RPMI7951 (cell line): ENCODE results near the gene PTP4A1. TPM values are rescaled to one million over a fixed set of nuclear protein-coding genes. Genes with fewer than 3 reads are reported as not detected.

Source experiments
- DNase-seq: peaks from one replicate; pipeline ENCODE4 v3.0.0-alpha.2; 2012; ENCODE audit warnings: low read depth
- total RNA-seq: library from RNA; depleted of rRNA; stranded (reverse); fragments of >200 nt; shearing (Covaris generic); gene quantifications from 2 replicates; pipeline ENCODE4 v1.2.3, GENCODE V29; 2014

Gene PTP4A1
- total RNA-seq, 1 experiment from 2014 or later, result 15.1 TPM

DNA sequence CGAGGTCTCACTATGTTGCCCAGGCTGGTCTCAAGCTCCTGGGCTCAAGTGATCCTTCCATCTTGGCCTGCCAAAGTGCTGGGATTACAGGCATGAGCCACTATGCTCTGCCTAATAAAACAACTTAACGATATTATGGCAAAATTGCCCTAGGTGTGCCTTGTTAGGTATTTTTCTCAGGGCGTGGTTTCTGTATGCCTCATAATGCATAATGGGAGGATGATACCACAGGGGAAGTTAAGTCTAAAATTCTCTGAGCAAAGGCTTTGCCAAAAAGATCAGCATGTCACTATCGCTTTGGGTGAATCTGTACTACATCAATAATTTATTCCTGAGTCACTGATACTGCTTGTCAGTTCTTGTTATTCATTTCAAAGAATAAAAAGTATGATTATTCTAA, 15.9 kb upstream of the PTP4A1 start:
- no peak for DNase-seq

DNA sequence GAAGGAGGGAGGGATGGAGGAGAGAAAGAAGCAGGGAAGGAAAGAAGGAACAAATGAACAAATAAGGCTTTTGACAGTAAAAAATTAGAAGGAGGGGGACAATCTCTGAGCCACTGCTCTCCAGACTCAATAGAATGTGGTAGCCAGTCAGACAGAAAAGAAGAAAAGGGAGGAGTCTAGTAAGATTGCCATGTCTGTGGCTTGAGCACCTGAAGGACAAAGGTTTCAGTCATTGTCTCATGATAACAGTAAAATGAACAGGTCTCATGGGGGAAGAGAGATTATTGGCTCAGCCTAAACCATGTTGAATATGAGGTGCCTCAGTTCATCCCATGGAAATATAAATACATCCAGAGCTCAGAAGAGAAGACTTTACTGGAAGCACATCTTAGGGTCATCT, 14.0 kb upstream of the PTP4A1 start:
- DNase-seq, result no peak

DNA sequence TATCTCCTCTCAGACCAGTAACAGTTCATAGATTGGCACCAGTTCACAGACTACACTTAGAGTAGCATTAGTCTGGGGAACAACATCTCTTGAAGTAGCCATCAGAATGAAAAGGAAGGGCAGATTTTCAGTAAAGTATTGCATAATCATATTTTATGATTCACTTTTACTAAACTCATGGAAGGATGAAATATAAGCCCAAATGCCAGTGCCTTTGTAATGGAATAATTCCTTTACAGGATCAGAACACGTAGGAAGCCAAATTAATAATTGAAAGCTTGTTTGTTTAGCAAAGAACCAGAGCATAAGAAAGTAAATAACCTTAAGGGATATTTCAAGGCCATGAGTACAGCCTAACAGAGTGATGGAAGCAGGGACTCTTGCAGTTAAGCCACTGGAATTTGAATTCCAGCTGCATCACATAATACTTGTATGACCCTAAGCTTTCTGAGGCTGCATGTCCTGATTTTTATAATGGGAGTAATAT, 11.4 kb upstream of the PTP4A1 start:
- DNase-seq, result no peak

DNA sequence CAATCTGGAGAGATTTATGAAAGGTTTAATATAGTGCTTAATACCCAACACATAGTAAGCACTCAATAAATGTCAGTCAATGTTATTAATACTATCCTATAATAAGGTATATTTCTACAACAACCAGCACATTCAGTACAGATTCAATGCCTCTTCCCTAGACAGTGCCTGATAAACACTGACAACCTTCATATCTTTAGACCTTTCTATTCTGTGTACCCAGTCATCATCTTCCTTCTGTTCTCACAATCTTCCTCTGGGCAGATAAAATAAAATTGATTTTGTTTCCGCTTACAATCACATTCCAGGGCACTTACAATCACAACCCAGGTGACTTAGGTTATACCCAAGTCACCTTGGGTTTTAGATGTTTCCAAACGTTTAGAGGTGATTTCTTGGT, 11.0 kb upstream of the PTP4A1 start:
- no peak for DNase-seq

DNA sequence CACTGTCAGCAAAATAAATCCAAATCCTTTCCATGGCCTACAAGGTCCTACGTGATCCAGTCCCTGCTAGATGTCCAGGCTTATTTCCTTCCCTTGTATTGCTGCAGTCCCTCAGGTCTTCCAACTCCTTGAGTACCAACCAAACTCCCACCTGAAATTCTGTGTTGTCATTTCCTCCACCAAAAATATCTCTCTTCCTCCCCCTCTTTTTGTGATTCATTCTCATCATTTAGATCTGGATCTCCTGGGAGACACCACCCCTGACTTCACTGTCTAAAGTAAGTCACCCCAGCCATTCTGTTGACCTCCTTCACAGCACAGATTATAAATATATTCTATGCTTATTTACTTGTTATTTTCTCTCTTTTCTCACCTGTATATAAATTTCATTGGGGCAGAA, 9.0 kb upstream of the PTP4A1 start:
- DNase-seq, result no peak

DNA sequence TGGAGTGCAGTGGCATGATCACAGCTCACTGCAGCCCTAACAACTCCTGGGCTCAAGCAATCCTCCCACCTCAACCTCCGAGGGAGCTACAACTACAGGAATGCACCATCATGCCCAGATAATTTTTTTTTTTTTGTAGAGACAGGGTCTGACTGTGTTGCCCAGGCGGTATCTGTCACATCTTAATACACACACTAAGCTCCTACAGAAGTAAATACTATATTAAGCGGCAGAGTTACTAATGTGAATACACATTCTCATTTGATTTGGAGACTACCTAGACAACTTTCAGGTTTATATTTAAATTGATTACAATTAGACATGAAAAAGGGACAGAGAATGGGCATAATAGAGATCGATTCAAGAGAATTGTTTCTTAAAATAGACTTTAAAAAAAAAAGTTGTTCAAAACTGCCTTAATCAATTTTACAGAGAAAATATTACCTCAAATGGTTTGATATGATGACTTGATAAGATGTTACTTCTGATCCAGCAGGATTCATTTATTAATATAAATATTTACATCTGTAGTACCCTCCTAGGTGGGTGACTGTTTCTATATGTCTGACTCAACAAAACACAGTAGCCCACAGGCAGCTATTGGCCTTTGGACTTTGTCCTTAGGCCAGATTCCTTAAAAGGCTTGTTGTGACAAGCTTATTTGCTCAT, 7.1 kb upstream of the PTP4A1 start:
- no peak for DNase-seq

DNA sequence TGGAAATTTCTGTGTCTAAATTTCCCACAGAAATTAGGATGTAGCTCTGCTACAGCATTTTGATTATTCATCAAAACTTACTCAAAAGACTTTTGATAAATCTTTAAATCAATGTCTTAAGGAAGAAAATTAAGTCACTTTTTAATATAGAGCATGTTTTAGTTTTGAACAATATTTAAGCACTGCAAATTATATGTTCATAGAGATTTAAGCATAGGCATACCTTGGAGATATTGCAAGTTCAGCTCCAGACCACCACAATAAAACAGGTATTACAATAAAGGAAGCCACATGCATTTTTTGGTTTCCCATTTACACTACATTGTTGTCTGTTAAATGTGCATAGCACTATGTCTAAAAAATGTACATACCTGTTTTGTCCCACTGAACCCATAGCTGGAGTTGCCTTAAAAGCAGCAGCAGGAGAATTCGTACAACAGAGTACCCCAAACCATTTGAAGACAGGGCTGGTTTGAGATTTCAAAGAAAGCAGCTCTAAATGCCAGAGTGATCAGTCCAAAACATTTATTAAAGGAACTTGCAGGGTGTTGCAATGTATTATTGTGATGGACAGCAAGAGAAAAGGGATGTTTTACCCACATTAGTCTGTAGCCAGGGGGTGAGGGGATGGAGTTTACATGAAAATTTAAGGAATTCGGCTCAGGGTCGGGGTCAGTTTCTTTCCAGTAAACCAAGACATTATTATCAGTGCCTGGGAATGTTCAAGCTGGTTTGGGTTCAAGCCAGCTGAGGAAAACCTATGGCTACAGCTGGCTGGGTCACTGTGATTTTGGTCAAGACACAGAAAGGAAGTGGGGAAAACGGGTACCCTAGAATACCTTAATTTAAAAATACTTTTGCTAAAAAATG, 6.3 kb upstream of the PTP4A1 start:
- no peak for DNase-seq

DNA sequence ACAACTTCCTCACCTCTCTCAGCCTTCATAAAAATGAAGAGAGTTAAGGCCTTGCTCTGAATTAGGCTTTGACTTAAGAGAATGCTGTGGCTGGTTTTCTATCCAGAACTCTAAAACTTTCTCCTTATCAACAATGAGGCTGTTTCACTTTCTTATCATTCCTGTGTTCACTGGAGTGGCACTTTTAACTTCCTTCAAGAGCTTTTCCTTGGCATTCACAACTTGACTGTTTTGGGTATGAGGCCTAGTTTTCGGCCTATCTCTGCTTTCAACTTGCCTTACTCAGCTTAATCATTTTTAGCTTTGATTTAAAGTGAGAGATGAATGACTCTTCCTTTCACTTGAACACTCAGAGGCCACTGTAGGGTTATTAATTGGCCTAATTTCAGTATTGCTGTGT, 4.3 kb upstream of the PTP4A1 start:
- no peak for DNase-seq

DNA sequence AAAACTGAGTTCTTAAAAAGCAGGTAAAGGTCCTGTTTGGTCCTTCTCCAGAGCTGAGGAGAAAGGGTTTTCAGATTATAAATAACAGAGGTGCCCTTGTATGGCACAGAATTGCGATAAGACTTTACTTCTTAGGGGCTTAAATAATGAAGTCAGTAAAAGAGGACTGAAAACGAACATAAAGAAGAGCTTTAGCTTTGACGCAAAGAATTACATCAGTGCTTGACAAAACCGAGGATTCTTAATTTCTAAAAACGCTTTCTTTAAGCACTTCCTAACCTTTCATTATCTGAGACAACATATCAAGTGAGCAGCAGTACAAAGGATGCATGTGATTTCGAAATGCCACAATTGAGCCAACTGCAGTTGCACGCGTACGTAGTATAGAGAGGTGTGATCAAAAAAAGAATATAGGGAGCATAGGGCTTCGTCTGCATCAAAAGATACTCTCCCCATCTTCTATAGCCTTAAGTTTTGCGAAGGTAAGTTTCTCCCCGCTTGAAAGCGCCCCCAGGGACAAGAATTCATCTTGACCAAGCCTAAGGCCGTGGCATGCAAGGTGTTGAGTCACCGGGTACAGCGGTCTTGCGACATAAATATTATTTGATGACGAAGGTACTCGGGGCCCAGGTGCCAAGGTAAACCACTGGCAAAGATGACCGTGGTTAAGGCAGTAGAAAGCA, 778 bp upstream of the PTP4A1 start:
- peak; percentile 52 for DNase-seq

DNA sequence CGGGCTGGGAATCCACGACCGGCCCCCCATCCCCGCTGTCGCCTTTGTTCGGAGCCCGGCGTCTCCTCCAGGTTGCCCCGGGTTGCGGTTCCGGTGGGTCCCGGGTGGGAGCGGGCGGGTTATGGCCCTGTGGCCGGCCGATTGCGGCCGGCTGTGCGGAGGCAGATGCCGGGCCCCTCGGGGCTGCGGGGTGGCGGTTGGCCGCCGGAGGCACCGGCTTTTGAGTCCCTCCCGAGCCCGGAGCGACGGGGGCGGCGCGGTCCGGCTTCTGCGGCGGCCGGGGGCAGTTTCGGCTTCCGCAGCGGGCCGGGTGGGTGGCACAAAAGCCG, 431 bp downstream of the PTP4A1 start:
- no peak for DNase-seq

DNA sequence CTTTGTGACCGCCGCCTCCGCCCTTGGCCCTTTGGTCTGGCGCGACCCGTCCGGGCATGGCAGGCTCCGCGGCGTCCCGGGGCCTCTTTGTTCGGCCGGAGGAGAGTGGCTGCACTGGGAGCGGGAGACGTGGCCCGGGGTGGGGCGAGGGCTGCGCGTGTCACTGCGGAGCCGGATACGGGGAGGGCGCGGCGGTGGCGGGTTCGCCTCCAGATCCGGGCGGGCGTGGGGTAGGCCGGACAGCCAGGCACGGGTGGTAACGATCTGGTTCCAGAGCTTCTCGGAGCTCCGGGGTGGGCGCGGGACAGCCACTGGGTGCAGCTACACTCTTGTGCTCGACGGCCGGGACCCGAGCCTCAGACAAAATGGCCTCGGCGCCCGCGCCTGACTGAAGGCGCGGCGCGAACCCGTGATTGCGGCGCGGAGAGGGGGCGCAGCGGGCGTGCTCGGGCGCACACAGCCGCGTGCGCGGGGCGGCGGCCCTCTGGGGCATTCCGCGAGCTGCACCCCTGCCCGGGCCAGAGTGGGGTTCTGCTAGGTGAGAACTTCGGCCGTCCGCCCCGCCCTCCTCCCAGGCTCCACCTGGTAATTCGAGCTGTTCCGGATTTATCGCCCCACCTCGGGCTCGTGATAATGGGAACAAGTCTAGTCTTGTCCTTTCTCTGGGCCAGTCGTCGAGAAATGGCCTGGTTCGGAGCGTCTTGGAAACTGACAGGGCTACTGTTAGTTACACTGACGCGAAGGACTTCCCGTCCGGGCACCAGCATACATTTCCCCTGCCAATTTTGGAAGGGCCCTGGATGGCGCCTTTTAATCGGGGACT, 1.0 kb downstream of the PTP4A1 start:
- DNase-seq, result peak; percentile 62

DNA sequence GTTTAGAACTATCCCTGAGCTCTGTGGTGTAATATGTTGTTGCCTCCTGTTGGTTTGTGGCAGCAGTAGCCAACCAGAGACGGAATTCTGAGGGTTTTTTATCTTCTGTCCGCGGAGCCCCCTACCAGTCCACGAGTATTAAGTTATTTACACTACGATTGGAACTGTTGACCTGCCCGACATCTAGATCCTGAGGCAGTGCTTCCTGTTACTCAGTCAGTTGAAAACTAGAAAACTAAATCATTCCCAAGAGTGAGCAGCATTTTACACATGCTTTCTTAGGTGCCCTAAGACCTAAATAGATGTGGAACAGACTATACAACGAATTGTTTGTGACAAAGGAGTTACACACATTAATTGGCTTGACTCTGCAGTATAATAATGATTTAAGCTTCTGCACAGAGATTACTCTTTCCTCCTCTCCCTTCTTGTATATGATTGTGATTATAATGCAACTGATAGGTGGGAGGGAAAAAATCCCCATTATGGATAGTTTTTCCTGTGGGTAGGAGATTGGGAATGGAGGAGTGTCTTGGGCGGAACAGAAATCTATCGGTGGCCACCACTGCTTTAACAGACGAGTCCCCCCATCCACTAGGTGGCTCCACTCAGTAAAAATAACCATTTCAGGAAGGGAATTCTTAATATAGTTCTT, 1.7 kb downstream of the PTP4A1 start:
- DNase-seq, result peak; percentile 57

DNA sequence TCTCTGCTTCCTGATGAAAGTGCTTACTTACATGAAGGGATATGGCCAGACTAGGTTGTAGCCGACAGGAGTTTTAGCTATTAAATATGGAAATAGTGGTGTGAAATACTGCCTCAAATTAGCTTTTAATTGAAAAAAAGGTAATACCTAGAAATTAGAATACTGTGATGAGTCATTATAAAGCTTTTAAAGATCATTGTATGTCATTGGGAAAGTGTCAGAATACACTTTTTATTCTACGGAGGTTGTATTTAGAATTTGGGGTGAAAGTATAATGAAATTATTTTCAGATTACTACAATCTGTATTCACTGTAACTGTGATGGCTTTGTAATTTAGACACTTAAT, 2.2 kb downstream of the PTP4A1 start:
- DNase-seq, result no peak

DNA sequence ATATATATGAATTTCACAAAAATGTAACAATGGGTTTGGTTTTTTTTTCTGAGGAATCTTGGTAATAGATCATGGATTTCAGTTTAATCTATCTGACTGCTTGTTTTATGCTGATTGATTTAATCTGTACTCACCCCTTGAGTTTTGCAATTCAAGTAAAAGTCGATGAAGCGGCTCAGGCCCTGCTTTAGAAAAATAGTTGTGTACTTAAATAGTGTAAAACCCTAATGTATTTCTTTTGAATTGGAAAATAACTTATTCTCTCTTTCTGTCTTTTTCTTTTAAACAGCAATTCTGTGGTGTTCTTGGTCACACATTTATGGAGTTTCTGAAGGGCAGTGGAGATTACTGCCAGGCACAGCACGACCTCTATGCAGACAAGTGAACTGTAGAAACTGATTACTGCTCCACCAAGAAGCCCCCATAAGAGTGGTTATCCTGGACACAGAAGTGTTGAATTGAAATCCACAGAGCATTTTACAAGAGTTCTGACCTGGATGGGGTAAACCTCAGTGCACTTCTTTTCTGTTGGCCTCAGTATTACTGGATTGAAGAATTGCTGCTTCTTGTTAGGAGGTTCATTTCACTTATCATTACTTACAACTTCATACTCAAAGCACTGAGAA, 4.0 kb downstream of the PTP4A1 start:
- no peak for DNase-seq

DNA sequence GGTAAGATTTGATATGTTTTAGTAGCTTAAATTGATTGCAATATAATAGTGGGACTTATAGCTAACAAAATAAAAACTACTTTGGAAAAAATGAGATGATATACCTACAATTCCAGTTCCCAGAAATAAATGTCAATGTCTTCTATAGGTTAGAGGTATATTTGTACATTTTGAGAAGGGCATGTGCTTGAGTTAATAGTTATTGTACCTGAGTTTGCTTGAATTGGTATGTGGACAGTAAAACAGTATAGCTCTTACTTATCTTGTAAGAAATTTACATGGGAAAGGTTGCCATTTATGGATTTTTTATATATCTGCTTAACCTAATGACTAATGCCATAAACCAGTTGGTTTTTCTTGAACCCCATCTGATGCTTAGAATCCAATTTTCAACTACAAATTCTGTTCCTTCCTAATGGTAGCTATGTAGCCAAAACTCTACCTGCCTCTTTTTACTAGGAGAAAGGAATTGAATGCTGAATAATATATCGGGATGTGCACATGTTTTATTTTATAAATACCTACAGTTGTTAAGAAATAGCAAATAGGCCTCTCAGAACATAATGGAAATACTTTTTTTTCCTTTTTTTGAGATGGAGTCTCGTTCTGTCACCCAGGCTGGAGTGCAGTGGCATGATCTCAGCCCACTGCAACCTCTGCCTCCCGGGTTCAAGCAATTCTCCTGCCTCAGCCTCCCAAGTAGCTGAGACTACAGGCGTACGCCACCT, 4.9 kb downstream of the PTP4A1 start:
- no peak for DNase-seq

DNA sequence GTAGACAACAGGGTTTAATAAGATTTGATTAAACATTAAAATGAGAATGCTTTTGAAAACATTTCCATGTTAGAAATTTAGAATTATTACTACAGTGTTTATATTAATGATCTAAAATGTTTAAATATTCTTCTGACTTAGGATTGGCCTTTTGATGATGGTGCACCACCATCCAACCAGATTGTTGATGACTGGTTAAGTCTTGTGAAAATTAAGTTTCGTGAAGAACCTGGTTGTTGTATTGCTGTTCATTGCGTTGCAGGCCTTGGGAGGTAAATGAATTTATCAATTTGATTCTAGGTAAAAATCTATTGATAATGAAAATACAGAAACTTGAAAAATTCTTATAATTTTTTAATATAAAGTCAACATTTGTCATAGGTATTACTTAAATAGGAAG, 6.5 kb downstream of the PTP4A1 start:
- no peak for DNase-seq

DNA sequence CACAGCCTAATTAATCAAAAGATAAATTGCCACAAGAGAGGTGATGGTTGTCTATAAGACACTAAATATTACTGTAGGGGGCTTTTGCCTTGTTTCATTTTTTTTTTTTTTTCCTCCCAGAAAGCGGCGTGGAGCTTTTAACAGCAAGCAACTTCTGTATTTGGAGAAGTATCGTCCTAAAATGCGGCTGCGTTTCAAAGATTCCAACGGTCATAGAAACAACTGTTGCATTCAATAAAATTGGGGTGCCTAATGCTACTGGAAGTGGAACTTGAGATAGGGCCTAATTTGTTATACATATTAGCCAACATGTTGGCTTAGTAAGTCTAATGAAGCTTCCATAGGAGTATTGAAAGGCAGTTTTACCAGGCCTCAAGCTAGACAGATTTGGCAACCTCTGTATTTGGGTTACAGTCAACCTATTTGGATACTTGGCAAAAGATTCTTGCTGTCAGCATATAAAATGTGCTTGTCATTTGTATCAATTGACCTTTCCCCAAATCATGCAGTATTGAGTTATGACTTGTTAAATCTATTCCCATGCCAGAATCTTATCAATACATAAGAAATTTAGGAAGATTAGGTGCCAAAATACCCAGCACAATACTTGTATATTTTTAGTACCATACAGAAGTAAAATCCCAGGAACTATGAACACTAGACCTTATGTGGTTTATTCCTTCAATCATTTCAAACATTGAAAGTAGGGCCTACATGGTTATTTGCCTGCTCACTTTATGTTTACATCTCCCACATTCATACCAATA, 7.8 kb downstream of the PTP4A1 start:
- DNase-seq, result no peak

DNA sequence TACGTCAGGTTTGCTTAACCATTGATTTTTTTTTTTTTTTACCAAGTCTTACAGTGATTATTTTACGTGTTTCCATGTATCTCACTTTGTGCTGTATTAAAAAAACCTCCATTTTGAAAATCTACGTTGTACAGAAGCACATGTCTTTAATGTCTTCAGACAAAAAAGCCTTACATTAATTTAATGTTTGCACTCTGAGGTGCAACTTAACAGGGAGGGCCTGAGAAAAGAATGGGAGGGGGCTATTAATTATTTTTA, 8.4 kb downstream of the PTP4A1 start:
- no peak for DNase-seq

DNA sequence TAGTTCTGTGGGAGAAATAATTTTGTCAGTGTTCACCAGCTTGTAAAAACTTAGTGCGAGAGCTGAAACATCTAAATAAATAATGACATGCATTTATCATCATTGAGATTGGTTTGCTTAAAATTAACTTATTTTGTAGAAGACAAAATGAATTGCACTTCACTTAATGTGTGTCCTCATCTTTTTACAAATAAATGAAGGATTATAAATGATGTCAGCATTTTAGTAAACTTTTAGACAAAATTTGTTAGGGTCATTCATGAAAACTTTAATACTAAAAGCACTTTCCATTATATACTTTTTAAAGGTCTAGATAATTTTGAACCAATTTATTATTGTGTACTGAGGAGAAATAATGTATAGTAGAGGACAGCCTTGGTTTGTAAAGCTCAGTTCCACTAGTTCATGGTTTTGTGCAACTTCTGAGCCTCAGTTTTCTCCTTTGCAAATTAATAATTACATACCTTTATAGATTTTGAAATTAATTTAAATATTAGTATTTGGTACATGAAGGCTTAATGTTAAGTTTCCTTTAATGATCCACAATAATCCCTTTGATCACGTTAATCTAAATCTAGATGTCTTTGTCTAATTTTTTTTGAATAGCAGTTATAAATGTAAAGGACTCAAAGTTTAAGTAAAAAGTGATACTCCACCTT, 9.2 kb downstream of the PTP4A1 start:
- no peak for DNase-seq
